Activated CD8-positive, alpha-beta memory T cell treated with anti-CD3 and anti-CD28 coated beads, Interleukin-2, amount 50 U/mL, for 1 hour (primary cell): ENCODE data around the gene COA1.
"Not testable (repeated sequence)": the region's sequence is repeated elsewhere in the genome, so short reads cannot be mapped to it uniquely, and the experiment has no call there.

ENCODE experiments used
- DNase-seq: peaks from one replicate; pipeline ENCODE4 v3.0.0-alpha.2; 2020; ENCODE audit errors: extremely low read depth

Gene COA1

DNA sequence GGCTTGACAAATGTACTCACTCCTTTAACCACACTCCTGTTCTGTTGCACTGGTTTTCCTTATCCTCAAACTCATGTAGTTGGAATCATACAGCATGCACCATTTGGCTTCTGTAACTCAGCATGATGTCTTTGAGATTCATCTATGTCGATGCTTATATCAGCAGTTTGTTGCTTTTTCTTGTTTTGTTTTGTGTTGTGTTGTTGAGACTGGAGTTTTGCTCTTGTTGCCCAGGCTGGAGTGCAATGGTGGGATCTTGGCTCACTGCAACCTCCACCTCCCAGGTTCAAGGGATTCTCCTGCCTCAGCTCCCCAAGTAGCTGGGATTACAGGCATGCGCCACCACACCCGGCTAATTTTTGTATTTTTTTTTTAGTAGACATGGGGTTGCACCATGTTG, 101.5 kb downstream of the COA1 start:
- DNase-seq, result not testable (repeated sequence)

DNA sequence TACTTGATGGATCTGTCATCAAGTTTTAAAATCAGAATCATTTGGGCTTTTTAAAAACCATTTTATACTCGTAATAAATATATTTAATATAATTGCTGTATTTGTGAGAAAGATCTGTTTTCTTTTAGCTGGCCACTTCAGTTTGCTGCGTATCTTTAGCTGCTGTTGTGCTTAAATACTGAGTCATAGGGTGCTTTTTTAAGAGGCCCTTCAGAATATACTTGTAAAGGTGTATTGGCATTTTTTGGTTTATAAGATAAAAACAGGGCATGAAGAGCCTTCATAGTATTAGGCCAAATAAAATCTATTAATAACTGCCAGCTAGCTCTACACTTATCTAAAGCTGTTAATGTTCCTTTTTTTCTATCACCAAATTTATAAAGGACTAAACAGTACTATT, 102.6 kb downstream of the COA1 start:
- DNase-seq, result no peak

DNA sequence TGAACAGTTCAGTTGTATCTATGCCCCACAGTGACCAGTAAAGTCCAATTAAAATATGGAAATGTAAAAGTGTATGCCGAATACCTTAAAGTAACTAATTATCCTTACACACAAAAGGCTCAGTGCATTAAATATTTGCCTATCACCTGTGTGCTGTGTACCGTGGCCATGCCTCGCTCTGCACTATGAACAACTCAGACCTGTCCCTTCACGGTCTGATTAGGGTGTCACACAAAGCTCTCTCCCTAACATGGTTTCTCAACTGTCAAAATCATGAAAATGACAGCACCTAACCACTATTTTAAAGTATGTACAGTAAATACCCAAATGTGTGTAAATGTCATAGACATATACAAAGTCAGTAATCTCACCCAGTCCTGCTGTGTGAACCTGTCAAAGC, 103.3 kb downstream of the COA1 start:
- no peak for DNase-seq

DNA sequence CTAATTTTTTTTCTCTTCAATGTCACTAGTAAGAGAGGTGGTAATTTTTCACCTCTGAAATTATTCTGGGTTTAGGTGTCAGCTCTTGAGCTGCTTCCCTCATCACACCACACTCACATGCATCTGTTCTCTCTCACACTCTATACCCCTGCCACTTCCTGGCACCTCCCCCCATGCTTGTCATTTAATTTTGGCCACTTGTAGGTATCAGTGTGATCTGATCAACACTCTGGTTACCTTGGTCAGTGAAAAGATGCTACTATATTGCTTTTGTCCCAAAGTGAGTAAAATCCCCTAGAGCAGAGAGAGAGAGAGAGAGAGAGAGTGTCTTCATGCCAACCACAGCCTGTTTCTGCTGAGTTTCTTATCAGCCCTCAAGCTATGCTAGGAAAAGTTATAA, 103.9 kb downstream of the COA1 start:
- no peak for DNase-seq

DNA sequence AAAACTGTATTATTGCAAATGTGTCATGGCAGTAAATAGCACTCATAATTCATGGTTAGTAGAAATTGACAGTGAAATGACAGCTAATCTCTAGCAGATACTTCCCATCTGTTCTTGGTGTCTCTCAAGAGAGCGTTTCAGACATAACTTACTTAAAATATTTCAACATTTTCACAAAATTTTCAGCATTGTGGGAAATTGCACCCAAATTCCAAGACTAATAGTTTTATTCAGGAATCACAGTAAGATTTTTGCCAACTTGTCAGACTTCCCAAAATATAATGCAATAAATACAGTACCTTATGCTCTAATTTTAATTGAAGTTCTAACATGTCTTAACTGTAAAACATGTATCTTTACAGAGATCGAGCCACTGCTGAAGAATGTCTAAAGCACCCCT, 105.2 kb downstream of the COA1 start:
- no peak for DNase-seq

DNA sequence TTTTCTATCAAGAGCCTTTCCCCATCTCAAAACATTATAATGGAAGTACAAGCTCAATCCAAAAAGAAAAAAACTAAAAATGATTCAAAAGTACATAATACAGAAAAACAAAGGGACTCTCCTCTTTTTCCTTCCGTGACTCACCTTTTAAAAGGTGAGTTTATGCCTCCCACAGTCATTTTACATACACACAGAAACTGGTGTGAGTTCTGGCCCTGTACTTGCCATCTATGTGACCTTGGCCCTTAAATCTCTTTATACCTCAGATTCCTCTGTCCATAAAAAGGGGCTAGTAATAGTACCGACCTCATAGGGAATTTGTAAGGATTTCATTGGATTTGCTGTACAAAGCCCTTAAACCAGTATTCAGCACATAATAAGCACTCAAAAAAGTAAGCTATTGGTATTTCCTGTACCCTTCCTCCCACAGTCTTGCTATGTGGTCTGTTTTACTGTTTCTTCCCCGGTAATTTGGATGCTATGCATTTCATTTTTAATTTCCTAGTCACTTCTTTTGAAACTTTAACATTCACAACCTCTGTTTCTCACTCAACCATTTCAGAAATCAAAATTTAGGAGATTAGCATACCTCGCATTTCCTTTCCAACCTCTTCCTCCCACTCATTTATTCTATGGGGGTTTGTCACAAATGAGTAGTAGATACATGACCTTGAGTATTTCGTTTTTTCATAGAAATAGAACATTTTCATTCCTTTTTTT, 107.4 kb downstream of the COA1 start:
- DNase-seq, result no peak

DNA sequence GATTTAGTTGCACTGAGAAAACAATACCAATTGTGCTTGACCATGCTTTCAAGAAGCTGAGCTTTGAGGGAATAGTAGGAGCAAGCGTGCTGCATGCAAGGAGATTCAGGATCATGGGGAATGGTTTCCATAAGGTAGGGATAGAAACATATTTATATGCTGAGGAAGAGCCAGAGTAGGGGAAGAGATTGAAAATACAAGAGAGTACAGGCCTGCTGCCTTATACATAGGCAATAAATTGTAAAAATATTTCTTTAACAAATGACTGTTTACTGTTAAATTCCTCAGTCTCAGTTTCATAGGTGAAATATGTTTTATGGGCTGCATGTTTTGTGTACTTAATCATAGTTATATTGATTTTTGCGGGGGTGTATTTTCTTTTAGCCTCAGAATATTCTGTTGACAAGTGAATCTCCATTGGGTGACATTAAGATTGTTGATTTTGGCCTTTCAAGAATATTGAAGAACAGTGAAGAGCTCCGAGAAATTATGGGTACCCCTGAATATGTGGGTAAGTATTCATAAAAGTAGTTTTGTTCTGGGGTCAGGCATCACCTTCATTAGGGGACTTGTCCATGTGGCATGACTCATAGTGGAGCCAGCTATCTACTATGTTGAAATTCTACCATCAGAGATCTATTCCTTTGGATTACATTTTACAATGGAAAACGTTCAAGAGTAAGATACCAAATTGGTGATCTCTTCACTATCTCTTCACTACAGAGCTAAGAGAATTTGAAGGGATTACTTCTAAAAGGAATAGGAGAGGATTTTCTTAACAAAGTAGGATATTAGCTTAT, 109.9 kb downstream of the COA1 start:
- no peak for DNase-seq

DNA sequence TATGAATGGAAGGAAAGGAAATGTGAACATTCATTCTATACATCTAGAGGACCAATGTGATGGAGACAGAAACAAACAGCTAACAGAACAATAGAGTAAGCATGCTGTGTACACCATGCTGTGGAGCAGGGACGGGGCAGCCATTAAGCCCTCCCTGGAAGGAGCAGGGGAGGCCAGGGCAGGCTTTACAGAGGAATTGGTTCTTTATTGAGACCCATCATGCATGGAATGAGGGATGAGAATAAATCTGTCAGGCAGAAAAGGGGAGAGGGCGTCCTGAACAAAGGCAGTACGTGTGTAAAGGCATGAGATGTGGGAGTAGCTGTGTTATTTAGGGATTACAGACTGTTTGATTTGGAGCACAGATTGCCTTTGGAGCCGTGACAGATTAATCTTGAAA, 111.2 kb downstream of the COA1 start:
- no peak for DNase-seq

DNA sequence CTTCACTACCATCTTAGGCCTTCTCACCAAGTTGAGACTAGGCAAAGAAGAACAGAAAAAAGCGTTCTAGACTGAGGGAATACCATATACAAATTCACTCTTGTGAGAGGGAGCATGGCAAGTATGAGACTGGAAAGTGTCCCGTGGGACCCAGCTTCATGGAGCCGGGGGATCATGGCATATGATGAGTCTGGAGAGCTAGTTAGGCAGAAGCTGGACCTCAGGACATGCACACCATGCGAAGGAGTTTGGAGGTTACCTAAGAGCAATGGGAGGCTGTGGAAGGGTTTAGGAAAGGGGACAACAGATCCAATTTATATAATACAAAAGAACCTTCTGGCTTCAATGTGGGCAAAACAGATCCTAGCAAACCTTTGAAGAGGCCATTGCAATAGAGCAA, 112.3 kb downstream of the COA1 start:
- DNase-seq, result no peak

DNA sequence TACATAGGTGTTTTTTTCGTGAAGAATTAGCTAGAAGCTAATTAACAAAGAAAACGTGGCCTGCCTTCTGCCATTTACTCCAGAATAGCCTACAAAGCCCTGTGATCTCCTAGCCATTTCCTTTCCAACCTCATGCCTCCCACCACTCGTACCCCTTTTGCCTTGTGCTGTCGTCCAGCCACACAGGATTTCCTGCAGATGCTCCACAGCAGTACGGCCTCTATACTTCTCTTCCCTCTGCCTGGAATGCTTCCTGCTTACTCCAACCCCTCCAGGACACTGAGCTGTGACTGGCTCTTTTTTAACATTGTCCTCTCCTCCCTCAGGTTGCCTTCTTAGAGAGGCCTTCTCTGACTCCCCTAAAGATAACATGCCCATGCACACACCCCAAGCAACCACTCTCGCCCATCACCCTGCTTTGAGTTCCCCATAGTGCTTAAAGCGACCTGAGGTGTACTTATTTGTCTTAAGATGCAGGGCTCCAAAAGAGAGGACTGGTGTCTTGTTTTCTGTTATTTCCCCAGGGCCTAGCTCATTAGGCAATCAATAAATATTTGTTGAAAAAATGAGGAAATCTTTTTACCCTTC, 113.7 kb downstream of the COA1 start:
- DNase-seq, result no peak

DNA sequence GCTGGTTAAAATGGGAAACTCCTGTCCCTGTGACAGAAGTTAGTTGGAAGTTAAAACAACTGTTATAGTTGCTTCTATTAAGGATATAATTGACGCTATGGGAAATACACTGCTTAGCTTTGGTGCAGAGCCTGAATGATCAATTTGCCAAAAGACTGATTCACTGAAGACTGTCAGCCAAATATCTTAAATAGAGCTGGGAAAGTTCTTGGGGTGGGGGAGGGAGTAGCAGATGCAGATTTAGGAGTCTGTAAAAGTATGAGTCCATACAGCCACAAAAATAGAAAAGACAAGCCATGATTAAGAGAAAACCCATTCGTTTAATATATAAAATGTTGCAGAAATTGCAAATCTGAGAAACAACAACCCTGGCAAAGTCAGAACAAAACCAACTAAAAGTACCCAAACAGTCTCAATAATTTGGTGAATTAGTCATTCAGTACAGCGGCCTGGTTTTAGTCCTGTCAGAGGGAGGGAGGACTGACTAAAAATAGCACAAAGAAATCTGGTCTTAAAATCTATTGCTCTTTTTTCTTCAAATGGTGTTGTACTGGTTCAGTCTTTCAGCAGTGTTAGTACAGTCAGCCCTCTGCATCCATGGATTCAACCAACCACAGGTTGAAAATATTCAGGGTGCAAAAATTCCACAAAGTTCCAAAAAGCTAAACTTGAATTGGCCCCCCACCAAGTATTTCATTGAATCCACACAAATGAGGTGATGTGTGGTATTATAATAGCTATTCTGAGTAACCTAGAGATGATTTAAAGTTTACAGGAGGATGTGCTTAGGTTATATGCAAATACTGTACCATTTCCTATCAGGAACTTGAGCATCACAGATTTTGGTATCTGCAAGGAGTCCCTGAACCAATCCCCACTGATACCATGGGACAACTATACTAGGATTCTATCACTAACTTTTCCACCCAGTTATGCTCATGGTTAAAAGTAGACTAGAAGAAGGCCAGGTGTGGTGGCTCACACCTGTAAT, 116.4 kb downstream of the COA1 start:
- no peak for DNase-seq

DNA sequence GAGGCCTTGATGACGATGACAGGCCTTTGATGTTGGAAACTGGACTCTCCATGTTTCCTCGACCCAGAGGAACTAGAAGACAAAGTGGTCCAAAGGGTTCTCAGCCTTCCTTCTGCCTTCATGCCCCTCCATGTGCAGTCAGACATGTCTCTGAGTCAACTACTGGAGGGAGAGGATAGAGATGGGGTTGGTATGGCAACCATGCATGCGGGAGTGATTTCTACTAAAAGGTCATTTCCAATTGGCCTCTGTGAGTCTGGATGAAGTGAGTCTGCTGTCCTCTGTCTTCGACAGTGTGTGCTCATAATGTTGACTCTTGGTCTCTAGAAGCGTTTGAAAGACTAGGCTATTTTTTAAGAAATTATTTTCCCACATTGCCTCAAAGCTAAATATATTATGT, 117.2 kb downstream of the COA1 start:
- no peak for DNase-seq

DNA sequence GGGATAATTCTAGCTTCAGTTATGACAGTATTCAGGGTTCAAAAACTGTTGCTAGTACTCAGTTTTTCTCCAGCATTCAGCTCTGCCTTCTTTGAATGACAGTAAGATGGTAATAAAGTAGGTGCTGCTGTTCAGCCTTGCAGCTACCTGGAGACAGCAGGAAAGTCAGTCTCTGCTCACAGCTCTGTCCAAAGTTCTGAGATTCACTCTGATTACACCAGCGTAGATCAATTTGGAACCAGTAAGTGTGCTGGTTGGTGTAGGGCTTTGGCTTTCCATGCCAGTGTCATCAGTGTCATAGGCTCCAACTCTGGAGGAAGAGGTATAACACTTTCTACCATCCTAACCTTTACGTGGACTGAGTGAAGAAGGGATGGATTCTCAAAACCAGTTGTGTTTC, 120.2 kb downstream of the COA1 start:
- DNase-seq, result no peak

DNA sequence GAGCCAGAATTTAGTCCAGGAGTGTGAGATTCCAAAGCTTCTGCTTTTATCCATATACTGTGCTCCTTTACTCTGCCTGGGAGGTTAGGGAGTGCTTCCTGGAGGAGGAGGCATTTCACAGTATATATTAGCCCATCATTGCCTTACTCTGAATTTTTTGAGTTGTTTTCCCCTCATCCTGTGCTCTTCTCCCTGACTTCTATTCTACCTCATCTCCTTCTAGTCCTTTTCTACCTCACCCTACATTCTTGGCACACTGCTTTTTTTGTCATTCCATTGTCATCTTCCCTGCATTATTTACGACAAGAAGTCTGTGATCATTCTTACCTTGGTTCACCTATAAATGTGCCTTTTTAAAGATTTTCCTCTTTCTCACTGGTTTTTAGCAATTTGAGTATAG, 125.1 kb downstream of the COA1 start:
- DNase-seq, result no peak

DNA sequence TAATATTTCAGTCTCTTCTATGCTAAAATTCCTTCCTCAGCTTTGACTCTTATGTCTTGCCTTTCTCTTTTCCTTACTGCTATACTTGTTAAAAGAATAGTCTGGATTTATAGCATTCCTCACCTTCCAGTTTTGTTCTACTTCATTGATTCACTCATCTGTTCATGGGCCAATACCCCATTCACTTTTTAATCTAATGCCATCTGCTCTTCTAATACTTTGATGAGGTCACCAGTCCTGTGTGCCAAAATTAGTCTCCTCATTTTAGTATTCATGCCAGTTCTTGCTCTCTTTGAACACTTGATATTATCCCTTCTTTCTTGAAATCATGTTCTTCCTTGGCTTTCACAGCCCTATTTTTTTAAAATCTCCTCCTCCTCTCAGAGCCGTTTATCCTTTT, 127.1 kb downstream of the COA1 start:
- no peak for DNase-seq

DNA sequence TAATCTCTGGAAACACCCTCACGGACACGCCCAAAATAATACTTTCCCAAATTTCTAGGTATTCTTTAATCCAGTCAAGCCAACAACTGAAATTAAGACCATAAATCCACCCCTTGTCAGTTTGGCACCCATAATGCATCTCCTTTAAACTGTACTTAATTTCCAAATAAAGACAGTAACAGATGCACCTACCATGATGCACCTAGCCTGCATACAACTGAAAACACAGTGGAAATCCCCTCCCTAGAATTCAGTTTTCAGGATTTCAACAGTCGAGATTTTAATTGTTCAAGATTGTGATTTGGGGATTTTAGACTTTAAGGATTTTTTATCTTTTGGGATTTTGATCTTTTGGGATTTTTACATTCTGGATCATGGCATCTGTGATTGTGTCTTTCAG, 129.3 kb downstream of the COA1 start:
- no peak for DNase-seq

DNA sequence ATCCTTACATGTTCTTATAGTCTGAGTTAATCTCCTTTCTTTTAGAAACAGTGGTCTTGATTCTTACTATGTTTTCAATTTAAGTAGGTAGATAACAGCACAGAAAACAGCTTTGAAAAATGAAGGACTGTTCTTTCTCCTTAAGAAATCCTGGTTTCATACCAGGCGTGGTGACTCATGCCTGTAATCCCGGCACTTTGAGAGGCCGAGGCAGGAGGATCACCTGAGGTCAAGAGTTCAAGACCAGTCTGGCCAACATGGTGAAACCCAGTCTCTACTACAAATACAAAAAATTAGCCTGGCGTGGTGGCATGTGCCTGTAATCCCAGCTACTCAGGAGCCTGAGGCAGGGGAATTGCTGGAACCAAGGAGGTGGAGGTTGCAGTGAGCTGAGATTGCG, 132.9 kb downstream of the COA1 start:
- not testable (repeated sequence) for DNase-seq

DNA sequence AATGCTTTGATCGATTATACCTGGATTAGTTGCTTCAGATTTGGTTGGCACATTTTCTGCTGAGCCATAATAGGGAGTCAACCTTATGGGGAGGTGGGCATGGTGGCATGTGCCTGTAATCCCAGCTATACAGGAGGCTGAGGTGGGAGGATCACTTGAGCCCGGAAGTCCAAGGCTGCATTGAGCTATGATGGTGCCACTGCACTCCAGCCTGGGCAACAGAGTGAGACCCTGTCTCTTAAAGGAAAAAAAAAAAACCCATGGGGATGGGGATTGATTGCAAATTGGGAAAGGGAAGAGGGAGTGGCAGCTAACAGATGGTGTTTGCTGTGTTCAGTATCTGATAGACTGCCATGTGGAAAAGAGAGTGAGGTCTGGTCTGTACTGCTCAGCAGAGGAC, 135.3 kb downstream of the COA1 start:
- DNase-seq, result no peak

DNA sequence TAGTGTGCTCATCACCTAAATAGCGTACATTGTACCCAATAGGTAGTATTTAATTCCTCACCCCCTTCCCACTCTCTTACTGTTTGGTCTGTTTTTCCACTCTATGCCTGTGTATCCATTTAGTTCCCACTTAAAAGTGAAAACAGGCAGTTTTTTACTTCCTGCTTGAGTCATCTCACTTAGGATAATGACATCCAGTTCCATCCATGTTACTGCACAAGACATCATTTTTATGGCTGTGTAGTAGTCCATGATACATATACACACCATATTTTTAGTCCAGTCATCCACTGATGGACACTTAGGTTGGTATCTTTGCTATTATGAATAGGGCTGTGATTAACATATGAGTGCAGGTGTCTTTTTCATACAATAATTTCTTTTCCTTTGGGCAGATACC, 136.3 kb downstream of the COA1 start:
- no peak for DNase-seq

DNA sequence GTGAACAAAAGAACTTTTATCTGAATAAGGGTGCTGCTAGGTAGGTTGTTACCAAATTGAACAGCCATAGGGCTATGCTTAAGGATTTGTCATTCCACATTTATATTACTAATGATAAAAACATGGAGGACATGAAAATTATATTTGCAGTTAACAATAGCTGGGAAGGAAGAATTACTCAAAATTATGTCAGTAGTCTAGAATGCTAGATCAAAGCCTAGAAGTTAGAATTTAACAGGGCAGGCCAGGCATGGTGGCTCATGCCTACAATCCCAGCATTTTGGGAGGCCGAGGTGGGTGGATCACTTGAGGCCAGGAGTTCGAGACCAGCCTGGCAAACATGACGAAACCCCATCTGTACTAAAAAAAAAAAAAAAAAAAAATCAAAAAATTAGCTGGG, 137.0 kb downstream of the COA1 start:
- no peak for DNase-seq

DNA sequence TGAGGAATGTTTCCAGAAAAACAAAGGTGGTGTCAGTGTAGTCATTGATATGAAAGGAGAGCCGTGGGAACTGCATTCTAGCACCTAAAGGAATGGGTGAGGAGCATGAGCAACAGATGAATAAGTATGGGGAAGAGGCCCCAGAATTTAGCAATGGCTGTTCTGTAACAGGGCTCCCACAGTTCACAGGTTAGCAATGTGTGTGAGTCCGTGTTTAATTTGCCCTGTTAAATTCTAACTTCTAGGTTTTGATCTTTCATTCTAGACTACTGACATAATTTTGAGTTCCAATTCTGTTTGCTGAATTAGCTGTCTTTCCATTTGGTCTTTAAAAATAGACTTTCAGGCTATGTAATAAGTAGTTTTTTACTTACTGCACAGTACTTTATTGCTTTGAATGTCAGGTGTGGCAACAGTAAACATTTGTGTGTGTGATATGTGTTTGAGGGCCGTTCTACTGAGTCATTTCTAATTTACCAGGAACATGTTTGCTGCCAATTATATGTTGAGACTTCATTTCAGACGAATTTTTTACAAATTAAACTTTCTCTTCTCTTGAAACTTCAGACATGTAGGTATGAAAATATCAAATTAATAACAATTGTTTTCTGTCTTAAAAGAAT, 137.7 kb downstream of the COA1 start:
- no peak for DNase-seq
